Stimulated activated CD4-positive, alpha-beta T cell treated with anti-CD3 and anti-CD28 coated beads, Interleukin-15, amount 100 ng/mL, for 1 hour (primary cell): Measurements from ENCODE around the gene STAG1.
"Not testable (repeated sequence)": the region's sequence is repeated elsewhere in the genome, so short reads cannot be mapped to it uniquely, and the experiment has no call there.

Experiments
- DNase-seq, 2 donors: peaks; one replicate each; pipeline ENCODE4 v3.0.0-alpha.2; 2020; ENCODE audit warnings: low read depth in 1 of 2, low spot score in 1 of 2

The STAG1 gene

GRCh38 chr3:136708333-136708985 lies 43.7 kb downstream of the STAG1 start:
- no peak for DNase-seq

- no peak for DNase-seq
Observed at GRCh38 chr3:136703429-136703828, 48.7 kb downstream of the STAG1 start.

- DNase-seq: no peak
Observed at GRCh38 chr3:136699271-136699828, 52.8 kb downstream of the STAG1 start.

GRCh38 chr3:136698361-136698760 lies 53.8 kb downstream of the STAG1 start:
- DNase-seq: no peak

GRCh38 chr3:136696797-136697196 lies 55.4 kb downstream of the STAG1 start:
- DNase-seq: no peak

GRCh38 chr3:136694321-136694720 lies 57.9 kb downstream of the STAG1 start:
- no peak for DNase-seq

- no peak for DNase-seq
Observed at GRCh38 chr3:136690599-136690998, 61.6 kb downstream of the STAG1 start.

GRCh38 chr3:136685882-136686281 lies 66.3 kb downstream of the STAG1 start:
- DNase-seq: no peak

- DNase-seq: no peak
Observed at GRCh38 chr3:136682740-136683312, 69.4 kb downstream of the STAG1 start.

GRCh38 chr3:136678981-136679380 lies 73.2 kb downstream of the STAG1 start:
- DNase-seq: no peak

- DNase-seq: no peak
Observed at GRCh38 chr3:136676009-136676408, 76.2 kb downstream of the STAG1 start.

- DNase-seq: no peak
Observed at GRCh38 chr3:136675150-136675858, 76.9 kb downstream of the STAG1 start.

GRCh38 chr3:136672457-136672856 lies 79.7 kb downstream of the STAG1 start:
- no peak for DNase-seq

GRCh38 chr3:136671921-136672320 lies 80.3 kb downstream of the STAG1 start:
- no peak for DNase-seq

- no peak for DNase-seq
Observed at GRCh38 chr3:136670166-136670565, 82.0 kb downstream of the STAG1 start.

GRCh38 chr3:136667081-136667480 lies 85.1 kb downstream of the STAG1 start:
- DNase-seq: no peak

GRCh38 chr3:136666301-136666700 lies 85.9 kb downstream of the STAG1 start:
- not testable (repeated sequence) for DNase-seq

- DNase-seq: no peak
Observed at GRCh38 chr3:136664771-136665170, 87.4 kb downstream of the STAG1 start.

GRCh38 chr3:136661282-136661681 lies 90.9 kb downstream of the STAG1 start:
- DNase-seq: no peak

GRCh38 chr3:136658946-136659682 lies 93.1 kb downstream of the STAG1 start:
- DNase-seq: no peak

- DNase-seq: no peak
Observed at GRCh38 chr3:136657526-136657925, 94.7 kb downstream of the STAG1 start.
